ENCODE data around the gene PTS.

Gene PTS

DNA sequence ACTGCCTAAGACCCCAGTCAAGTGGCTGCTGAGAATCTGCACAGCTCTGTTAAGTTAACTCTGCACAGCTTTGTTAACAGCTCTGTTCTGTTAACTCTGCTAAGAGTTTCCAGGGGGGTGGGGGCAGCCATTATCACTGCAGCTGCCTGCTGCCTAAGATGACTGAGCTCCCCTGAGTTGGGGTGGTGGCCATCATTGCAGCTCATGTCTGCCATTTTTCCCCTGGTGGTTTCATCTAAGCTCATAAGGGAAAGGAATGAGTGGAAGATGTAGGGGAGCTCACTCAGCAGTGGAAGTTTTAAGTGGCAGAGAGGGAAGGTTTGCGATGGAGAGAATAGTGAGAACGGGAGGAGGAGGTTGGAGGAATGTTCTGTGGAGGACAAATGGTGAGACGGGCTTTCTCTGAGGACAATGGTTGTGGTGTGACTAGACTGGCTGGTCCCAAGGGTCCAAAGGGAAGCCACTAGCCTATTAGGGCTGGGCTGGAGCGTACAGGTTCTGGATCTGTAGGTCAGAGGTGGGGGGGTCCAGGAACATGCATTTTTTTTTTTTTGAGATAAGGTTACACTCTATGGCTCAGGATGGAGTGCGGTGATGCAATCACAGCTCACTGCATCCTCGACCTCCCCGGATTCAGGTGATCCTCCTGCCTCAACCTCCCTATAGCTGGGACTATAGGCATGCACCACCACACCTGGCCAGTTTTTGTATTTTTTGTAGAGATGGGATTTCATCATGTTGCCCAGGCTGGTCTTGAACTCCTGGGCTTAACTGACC lies 48.0 kb downstream of the PTS start:
- Histone ChIP-seq H3K4me1 (ENCODE audit: control insufficient read depth, insufficient read depth, low read length) (no peaks in the 10 kb centered on the region), H3K9me3 (ENCODE audit: control insufficient read depth, low read length) (no peaks in the 10 kb centered on the region), H3K4me3 (ENCODE audit: insufficient read depth, low read depth, low read length) (no peak overlapping the region), H3K27ac (ENCODE audit: insufficient read depth, low read depth, low read length, poor library complexity, severe bottlenecking) (no peak overlapping the region), H3K27me3 (ENCODE audit: control insufficient read depth, insufficient read depth, low read length, poor library complexity, severe bottlenecking) (no peaks in the 10 kb centered on the region), H3K36me3 (ENCODE audit: control insufficient read depth, insufficient read depth, low read length) (no peaks in the 10 kb centered on the region)
- WGBS, 2 experiments = 93 to 96% methylated on average over 7 of the region's 7 CpGs

DNA sequence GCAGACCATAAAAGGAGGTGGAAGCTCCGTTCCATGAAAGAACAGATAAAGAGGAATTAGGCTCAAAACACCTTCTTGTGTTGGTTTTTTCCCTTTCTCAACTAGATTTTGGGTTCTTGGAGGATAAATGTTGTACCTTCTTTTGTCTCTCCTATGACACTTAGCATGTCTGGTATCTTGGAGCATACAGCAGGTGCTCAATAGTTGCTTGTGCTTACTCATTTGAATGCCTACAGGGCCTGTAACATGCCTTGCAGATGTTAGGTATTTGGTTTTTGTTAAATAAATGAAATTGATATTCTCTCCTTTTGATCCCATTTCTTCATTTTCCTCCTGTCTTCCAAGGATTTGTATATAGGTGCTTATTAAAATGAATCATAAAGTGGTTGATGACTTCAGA lies 50.8 kb downstream of the PTS start:
- Histone ChIP-seq H3K27me3 (ENCODE audit: control insufficient read depth, insufficient read depth, low read length, poor library complexity, severe bottlenecking) (no peaks in the 10 kb centered on the region), H3K36me3 (ENCODE audit: control insufficient read depth, insufficient read depth, low read length) (no peaks in the 10 kb centered on the region), H3K4me3 (ENCODE audit: insufficient read depth, low read depth, low read length) (no peak overlapping the region), H3K4me1 (ENCODE audit: control insufficient read depth, insufficient read depth, low read length) (no peaks in the 10 kb centered on the region), H3K9me3 (ENCODE audit: control insufficient read depth, low read length) (no peaks in the 10 kb centered on the region), H3K27ac (ENCODE audit: insufficient read depth, low read depth, low read length, poor library complexity, severe bottlenecking) (no peak overlapping the region)
- 88 to 89% methylated on average over 1 of the region's 1 CpG for WGBS, 2 experiments

DNA sequence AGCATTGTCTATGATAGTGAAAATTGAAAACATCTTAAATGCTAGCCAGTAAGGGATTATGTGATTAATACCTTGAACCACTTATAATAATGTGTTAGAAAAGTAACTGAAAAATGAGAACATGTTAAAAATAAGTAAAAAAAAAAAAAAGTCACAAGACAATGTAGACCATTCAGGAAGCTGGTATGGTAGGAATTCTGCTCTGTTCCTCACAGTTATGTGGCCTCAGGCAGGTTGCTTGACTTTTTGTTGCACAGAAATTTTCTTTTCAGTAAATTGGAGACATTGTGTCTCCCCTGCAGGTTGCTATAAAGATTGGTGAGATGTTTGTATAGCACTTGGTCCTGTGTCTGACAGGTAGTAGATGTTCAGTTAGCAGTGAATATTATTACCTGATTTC lies 51.7 kb downstream of the PTS start:
- Histone ChIP-seq H3K4me3 (ENCODE audit: insufficient read depth, low read depth, low read length) (no peak overlapping the region), H3K27me3 (ENCODE audit: control insufficient read depth, insufficient read depth, low read length, poor library complexity, severe bottlenecking) (no peaks in the 10 kb centered on the region), H3K9me3 (ENCODE audit: control insufficient read depth, low read length) (no peaks in the 10 kb centered on the region), H3K36me3 (ENCODE audit: control insufficient read depth, insufficient read depth, low read length) (no peaks in the 10 kb centered on the region), H3K4me1 (ENCODE audit: control insufficient read depth, insufficient read depth, low read length) (no peaks in the 10 kb centered on the region), H3K27ac (ENCODE audit: insufficient read depth, low read depth, low read length, poor library complexity, severe bottlenecking) (no peak overlapping the region)

DNA sequence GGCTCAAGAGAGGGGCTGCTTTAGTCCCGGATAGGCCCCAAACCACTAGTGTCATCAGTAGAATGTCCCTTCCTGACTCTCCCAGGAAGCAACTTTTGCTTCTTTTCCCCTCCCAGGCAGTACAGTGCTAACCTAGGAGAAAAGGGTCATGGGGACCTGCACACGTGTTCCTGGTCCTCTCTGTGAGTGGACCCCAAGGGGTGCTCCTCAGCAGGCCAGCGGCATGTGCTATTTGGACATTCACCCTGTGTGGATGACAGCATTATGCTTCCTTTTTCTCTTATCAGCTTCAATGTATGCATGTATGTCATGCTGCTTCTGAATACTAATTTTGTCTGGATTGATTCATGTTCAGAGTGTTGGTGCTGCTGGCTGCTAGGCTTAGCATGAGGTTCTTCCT lies 52.6 kb downstream of the PTS start:
- no peak overlapping the region for H3K4me3 ChIP-seq (ENCODE audit: insufficient read depth, low read depth, low read length)
- no peaks in the 10 kb centered on the region for H3K27me3 ChIP-seq (ENCODE audit: control insufficient read depth, insufficient read depth, low read length, poor library complexity, severe bottlenecking)
- no peaks in the 10 kb centered on the region for H3K36me3 ChIP-seq (ENCODE audit: control insufficient read depth, insufficient read depth, low read length)
- WGBS, 2 experiments = 59 to 60% methylated on average over 3 of the region's 3 CpGs
- H3K9me3 ChIP-seq (ENCODE audit: control insufficient read depth, low read length) = no peaks in the 10 kb centered on the region
- no peaks in the 10 kb centered on the region for H3K4me1 ChIP-seq (ENCODE audit: control insufficient read depth, insufficient read depth, low read length)
- no peak overlapping the region for H3K27ac ChIP-seq (ENCODE audit: insufficient read depth, low read depth, low read length, poor library complexity, severe bottlenecking)

DNA sequence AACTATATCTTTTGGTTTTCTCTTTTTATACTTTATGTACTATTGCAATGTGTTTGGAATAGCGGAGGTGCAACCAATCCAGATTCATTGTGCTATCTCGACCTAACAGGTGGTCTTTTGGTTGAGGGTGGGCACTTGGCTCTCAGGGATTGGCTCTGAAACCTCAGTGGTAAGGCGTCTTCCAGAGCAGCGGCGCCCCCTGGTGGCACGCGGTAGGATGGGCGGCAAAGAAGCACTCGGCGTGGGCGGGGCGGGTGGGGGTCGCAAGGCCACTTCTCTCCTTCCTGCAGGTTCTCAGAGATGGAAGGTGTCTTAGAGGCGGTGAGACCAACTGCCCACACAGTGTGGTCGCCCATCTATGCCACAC lies 53.7 kb downstream of the PTS start:
- H3K27ac ChIP-seq (ENCODE audit: insufficient read depth, low read depth, low read length, poor library complexity, severe bottlenecking) = no peak overlapping the region
- H3K4me3 ChIP-seq (ENCODE audit: insufficient read depth, low read depth, low read length) = no peak overlapping the region
- no peaks in the 10 kb centered on the region for H3K36me3 ChIP-seq (ENCODE audit: control insufficient read depth, insufficient read depth, low read length)
- no peaks in the 10 kb centered on the region for H3K9me3 ChIP-seq (ENCODE audit: control insufficient read depth, low read length)
- no peaks in the 10 kb centered on the region for H3K27me3 ChIP-seq (ENCODE audit: control insufficient read depth, insufficient read depth, low read length, poor library complexity, severe bottlenecking)
- whole genome bisulfite sequencing, 2 experiments = 48 to 49% methylated on average over 15 of the region's 15 CpGs
- H3K4me1 ChIP-seq (ENCODE audit: control insufficient read depth, insufficient read depth, low read length) = no peaks in the 10 kb centered on the region

DNA sequence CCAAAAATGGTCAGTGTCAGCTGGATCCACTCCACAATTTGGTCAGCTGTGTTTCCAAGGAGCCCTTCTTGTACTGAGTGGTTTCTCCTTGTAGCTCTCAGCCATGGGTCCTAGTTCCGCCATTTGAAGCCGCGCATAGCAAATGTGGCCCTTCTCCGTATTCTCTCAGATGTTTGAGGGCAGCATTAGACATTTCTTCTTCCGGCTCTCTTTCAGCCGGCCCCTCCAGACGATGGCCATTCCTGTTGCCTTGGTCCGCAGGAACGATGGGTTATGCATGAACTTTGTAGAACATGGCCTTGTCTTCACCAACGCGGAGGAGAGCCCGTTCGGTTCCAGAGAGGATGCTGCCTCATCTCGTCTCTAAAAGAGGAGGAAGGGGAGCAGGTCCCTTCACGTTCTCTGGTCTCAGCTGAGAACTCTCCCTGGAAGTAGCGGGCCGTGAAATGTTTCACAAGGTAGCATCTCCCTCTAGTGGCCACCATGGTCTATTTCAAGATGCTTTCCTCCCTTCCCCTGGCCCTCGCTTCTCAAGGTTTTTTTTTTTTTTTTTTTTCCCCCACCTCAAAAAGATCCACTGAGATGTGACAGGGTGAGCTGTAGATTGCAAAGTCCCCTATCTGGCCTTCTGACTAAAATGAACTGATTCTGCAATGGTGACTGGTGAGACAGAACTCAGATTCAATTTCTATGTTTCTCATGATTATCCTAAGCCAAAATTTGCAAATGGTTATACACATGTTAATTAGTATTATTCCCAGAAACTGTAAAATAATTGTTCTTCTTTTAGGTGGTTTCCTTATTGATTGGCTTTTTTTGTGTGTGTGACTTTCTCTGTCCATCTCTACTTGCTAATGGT lies 54.3 kb downstream of the PTS start:
- H3K27ac ChIP-seq (ENCODE audit: insufficient read depth, low read depth, low read length, poor library complexity, severe bottlenecking) = no peak overlapping the region
- WGBS, 2 experiments = 37 to 39% methylated on average over 18 of the region's 18 CpGs

DNA sequence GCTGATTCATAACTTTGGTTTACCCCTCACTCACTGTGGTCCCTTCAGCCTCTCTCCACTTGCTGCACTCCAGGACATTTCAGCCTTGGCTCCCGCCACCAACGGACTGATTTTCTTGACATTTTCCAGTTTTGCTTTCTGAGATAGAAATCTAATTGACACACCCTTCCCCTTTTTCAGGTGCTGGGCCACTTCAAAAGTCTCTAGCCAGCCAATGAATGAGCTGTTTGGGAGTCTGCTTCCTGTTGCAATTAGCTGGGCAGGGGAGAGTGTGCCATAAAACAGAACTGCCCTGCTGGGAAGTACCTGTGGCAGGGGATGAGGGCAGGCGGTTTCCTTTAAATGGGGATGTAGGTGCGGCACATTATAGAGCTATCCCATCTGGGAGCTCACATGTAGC lies 55.5 kb downstream of the PTS start:
- WGBS, 2 experiments = 90 to 95% methylated on average over 4 of the region's 4 CpGs
- Histone ChIP-seq H3K4me3 (ENCODE audit: insufficient read depth, low read depth, low read length) (no peak overlapping the region), H3K27ac (ENCODE audit: insufficient read depth, low read depth, low read length, poor library complexity, severe bottlenecking) (no peak overlapping the region), H3K36me3 (ENCODE audit: control insufficient read depth, insufficient read depth, low read length) (no peaks in the 10 kb centered on the region), H3K4me1 (ENCODE audit: control insufficient read depth, insufficient read depth, low read length) (peaks cover 5% of the 10 kb centered on the region), H3K27me3 (ENCODE audit: control insufficient read depth, insufficient read depth, low read length, poor library complexity, severe bottlenecking) (no peaks in the 10 kb centered on the region), H3K9me3 (ENCODE audit: control insufficient read depth, low read length) (no peaks in the 10 kb centered on the region)

More for the DNA sequence above, 54.3 kb downstream of the PTS start:
- H3K4me3 ChIP-seq (ENCODE audit: insufficient read depth, low read depth, low read length) = no peak overlapping the region
- no peaks in the 10 kb centered on the region for H3K27me3 ChIP-seq (ENCODE audit: control insufficient read depth, insufficient read depth, low read length, poor library complexity, severe bottlenecking)
- H3K9me3 ChIP-seq (ENCODE audit: control insufficient read depth, low read length) = no peaks in the 10 kb centered on the region
- no peaks in the 10 kb centered on the region for H3K36me3 ChIP-seq (ENCODE audit: control insufficient read depth, insufficient read depth, low read length)
- H3K4me1 ChIP-seq (ENCODE audit: control insufficient read depth, insufficient read depth, low read length) = no peaks in the 10 kb centered on the region

All from ectodermal cell (in vitro differentiated cells).